OCI-LY3 (cell line): ENCODE data around the gene MYBPC3.

Experiments used
- EZH2phosphoT487 ChIP-seq: fragments of 200-600 bp; shearing (Covaris generic); IDR thresholded peaks from 2 replicates; pipeline ENCODE4 v1.6.1; 2018; ENCODE audit warnings: antibody characterized with exemption, mixed run types, low read depth
- TF ChIP-seq, protein P1 (sequence below): fragments of 200-600, 300-600 bp; sonication (generic); IDR thresholded peaks from 2 replicates; pipeline ENCODE4 v1.5.1; 2014; ENCODE audit warnings: antibody characterized with exemption, low read length, low read depth

- TF ChIP-seq EZH2phosphoT487: no peak
- TF ChIP-seq, protein P1, sequence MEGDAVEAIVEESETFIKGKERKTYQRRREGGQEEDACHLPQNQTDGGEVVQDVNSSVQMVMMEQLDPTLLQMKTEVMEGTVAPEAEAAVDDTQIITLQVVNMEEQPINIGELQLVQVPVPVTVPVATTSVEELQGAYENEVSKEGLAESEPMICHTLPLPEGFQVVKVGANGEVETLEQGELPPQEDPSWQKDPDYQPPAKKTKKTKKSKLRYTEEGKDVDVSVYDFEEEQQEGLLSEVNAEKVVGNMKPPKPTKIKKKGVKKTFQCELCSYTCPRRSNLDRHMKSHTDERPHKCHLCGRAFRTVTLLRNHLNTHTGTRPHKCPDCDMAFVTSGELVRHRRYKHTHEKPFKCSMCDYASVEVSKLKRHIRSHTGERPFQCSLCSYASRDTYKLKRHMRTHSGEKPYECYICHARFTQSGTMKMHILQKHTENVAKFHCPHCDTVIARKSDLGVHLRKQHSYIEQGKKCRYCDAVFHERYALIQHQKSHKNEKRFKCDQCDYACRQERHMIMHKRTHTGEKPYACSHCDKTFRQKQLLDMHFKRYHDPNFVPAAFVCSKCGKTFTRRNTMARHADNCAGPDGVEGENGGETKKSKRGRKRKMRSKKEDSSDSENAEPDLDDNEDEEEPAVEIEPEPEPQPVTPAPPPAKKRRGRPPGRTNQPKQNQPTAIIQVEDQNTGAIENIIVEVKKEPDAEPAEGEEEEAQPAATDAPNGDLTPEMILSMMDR: no peak
Observed at GRCh38 chr11:47285969-47286770, 66.3 kb downstream of the MYBPC3 start.
